Activated naive CD4-positive, alpha-beta T cell treated with anti-CD3 and anti-CD28 coated beads, Interleukin-2, amount 10 ng/mL, durations not matched to agents 7 days and 5 days (primary cell): ENCODE results near the gene CDRT15L2.
A peak's percentile ranks its signal among the peaks of the same experiment; 100 is the strongest.
"Not testable (repeated sequence)": the region's sequence is repeated elsewhere in the genome, so short reads cannot be mapped to it uniquely, and the experiment has no call there.

Experiments used
- CTCF ChIA-PET: fragments of 350-600 bp; sonication (Branson Sonifier 250); formaldehyde crosslinking; loops from one replicate; lab custom pipeline; 2021; ENCODE audit warnings: antibody characterized with exemption; lab: Charles Lee
- DNase-seq: peaks from one replicate; pipeline ENCODE4 v3.0.0-alpha.2; 2020
- H3K27ac Mint-ChIP-seq: one replicate; pipeline ENCODE4 v1.8.0; 2021; ENCODE audit warnings: mild to moderate bottlenecking, moderate library complexity, mixed read lengths
- H3K27me3 Mint-ChIP-seq: one replicate; pipeline ENCODE4 v1.8.0; 2021; ENCODE audit warnings: mild to moderate bottlenecking, mixed read lengths
- H3K36me3 Mint-ChIP-seq: one replicate; pipeline ENCODE4 v1.8.0; 2021; ENCODE audit warnings: mixed read lengths
- H3K4me1 Mint-ChIP-seq: one replicate; pipeline ENCODE4 v1.8.0; 2021; ENCODE audit warnings: mixed read lengths
- H3K4me3 Mint-ChIP-seq: one replicate; pipeline ENCODE4 v1.8.0; 2021; ENCODE audit warnings: mild to moderate bottlenecking, moderate library complexity, mixed read lengths
- H3K9me3 Mint-ChIP-seq: one replicate; pipeline ENCODE4 v1.8.0; 2021; ENCODE audit warnings: mixed read lengths

The CDRT15L2 gene

DNA sequence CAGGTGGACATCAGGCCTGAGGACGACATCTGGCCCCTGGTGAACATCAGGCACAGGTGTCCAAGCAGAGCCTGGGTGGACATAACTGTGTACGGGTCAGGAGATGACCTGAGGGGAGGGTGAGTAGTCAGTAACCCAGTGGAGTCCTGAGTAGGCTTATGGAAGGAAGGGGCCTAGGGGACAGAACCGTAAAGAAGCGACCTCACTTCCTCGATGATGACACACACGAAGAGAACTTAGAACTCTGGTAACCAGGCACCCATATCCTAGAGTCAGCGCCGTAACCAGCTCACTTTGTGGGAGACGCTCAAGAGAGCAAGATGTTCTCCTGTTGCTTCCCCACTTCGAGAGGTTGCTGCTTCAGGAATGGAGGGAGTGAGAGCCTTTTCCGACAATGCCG is at the start of gene CDRT15L2:
Gene CDRT15L2 (plus strand): TSS at position 301 of the 400 bp plus-strand sequence. CDS start 20 bp downstream, at position 321.
- H3K4me1 Mint-ChIP-seq, H3K4me3 Mint-ChIP-seq, H3K27me3 Mint-ChIP-seq, DNase-seq, H3K36me3 Mint-ChIP-seq, H3K9me3 Mint-ChIP-seq, H3K27ac Mint-ChIP-seq, CTCF ChIA-PET: not testable (repeated sequence)

DNA sequence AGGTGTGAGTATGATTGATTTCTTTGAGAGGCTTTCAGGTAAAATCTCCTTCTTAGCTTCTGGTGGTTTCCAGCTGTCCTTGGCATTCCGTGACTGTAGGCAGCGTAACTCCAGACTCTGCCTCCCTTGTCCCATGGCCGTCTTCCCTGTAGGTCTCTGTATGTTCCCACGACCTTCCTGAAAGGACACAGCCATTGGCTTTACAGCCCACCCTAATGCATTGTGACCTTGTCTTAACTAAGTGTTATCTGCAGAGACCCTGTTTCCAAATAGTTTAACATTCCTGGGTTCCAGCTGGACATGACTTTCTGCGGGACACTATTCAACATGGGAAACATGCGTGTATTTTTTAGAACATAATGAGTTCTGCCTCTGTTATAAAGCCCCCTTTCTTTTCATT is 49.4 kb upstream of the CDRT15L2 start:
- CTCF ChIA-PET, H3K27me3 Mint-ChIP-seq, DNase-seq, H3K9me3 Mint-ChIP-seq, H3K36me3 Mint-ChIP-seq, H3K27ac Mint-ChIP-seq: not testable (repeated sequence)
- peaks cover 11% of the 10 kb centered on the region for H3K4me1 Mint-ChIP-seq
- peak overlapping the region; percentile 74 for H3K4me3 Mint-ChIP-seq

GRCh38 chr17:20532544-20533090 is 46.9 kb upstream of the CDRT15L2 start:
- DNase-seq, H3K36me3 Mint-ChIP-seq, CTCF ChIA-PET, H3K9me3 Mint-ChIP-seq, H3K27me3 Mint-ChIP-seq, H3K27ac Mint-ChIP-seq: not testable (repeated sequence)
- Mint-ChIP-seq H3K4me1 (peaks cover 12% of the 10 kb centered on the region), H3K4me3 (peak overlapping the region; percentile 68)

- DNase-seq, H3K27me3 Mint-ChIP-seq, H3K36me3 Mint-ChIP-seq, H3K27ac Mint-ChIP-seq, CTCF ChIA-PET, H3K9me3 Mint-ChIP-seq: not testable (repeated sequence)
- H3K4me3 Mint-ChIP-seq = peak overlapping the region; percentile 68
- peaks cover 12% of the 10 kb centered on the region for H3K4me1 Mint-ChIP-seq
These were observed 46.3 kb upstream of the CDRT15L2 start for GRCh38 chr17:20533206-20533605.

- CTCF ChIA-PET, H3K9me3 Mint-ChIP-seq, H3K4me3 Mint-ChIP-seq, H3K27me3 Mint-ChIP-seq, H3K36me3 Mint-ChIP-seq, DNase-seq: not testable (repeated sequence)
- Mint-ChIP-seq H3K4me1 (peaks cover 12% of the 10 kb centered on the region), H3K27ac (peak overlapping the region; percentile 37)
These were observed 44.6 kb upstream of the CDRT15L2 start for GRCh38 chr17:20534711-20535550.

- CTCF ChIA-PET, H3K27ac Mint-ChIP-seq, H3K4me1 Mint-ChIP-seq, H3K4me3 Mint-ChIP-seq, DNase-seq, H3K9me3 Mint-ChIP-seq, H3K36me3 Mint-ChIP-seq, H3K27me3 Mint-ChIP-seq: not testable (repeated sequence)
These were observed 39.1 kb upstream of the CDRT15L2 start for GRCh38 chr17:20540414-20540813.

DNA sequence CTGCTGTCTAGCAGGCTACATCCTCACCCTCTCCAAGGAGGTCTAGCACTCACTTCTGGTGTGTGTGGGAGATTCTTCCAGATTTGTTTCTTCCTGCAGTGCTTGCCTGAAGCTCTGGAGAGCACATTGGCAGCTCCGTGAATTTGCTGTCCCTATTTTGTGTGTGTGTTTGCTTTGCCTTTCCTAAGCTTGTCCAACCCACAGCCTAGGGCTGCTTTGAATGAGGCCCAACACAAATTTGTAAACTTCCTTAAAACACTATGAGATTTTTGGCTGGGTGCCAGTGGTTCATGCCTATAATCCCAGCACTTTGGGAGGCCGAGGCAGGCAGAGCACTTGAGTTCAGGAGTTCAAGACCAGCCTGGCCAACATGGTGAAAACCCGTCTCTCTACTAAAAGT is 38.7 kb upstream of the CDRT15L2 start:
- H3K9me3 Mint-ChIP-seq, DNase-seq, H3K27ac Mint-ChIP-seq, CTCF ChIA-PET, H3K4me1 Mint-ChIP-seq, H3K27me3 Mint-ChIP-seq, H3K4me3 Mint-ChIP-seq, H3K36me3 Mint-ChIP-seq: not testable (repeated sequence)

DNA sequence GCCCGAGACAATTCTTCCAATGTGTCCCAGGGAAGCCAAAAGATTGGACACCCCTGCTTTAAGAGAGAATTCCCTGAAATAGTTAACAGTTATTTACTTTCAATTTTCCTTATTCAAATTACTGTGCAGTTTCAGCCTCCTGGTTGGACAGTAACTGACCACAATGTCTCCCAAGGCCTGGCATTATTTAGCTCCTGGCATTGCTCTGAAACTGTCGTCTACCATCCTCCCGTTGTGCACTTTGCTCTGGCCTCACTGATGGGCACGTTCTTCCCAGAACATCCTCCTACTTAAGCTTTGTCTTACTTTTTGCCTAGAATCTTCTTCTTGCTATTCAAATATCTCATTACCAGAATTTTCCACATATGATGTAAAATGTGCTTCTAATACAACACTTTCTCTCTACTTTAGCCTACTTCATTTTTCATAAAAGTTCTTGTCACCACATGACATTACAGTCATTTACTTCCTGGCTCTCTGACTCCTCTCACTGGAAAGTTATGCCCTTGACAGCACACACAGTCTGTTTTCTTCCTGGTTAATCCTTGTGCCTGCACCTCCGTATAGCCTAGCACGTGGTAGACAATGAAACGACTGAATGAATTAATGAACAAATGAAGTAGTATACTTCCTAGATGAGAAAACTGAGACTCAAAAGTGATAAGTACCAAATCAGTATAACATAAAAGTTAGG is 37.5 kb upstream of the CDRT15L2 start:
- H3K4me3 Mint-ChIP-seq, H3K9me3 Mint-ChIP-seq, H3K4me1 Mint-ChIP-seq, H3K36me3 Mint-ChIP-seq, DNase-seq, H3K27ac Mint-ChIP-seq, H3K27me3 Mint-ChIP-seq, CTCF ChIA-PET: not testable (repeated sequence)

- CTCF ChIA-PET, H3K36me3 Mint-ChIP-seq, DNase-seq, H3K4me1 Mint-ChIP-seq, H3K27ac Mint-ChIP-seq, H3K4me3 Mint-ChIP-seq, H3K9me3 Mint-ChIP-seq, H3K27me3 Mint-ChIP-seq: not testable (repeated sequence)
These were observed 31.6 kb upstream of the CDRT15L2 start for GRCh38 chr17:20547923-20548322.

DNA sequence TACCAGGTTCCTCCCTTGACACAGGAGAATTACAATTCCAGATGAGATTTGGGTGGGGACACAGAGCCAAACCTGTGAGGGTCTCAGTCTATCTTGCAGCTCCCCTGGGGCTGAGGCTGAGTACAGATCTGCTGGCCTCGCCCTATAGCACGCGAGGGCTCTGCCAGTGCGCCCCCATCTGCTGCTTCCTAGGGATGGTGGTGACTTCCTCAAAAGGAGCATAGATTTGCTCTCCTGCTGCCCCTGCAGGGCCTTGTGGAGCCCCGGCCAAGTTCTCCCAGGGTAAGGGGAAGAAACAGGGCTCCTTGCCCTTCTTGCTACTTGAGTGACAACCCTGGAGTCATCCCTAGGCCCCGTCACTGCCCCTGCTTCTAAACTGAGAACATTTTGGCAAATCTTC is 26.6 kb upstream of the CDRT15L2 start:
- H3K36me3 Mint-ChIP-seq, DNase-seq, H3K4me3 Mint-ChIP-seq, H3K27ac Mint-ChIP-seq, H3K9me3 Mint-ChIP-seq, CTCF ChIA-PET, H3K4me1 Mint-ChIP-seq, H3K27me3 Mint-ChIP-seq: not testable (repeated sequence)

- H3K36me3 Mint-ChIP-seq, H3K27me3 Mint-ChIP-seq, CTCF ChIA-PET, H3K9me3 Mint-ChIP-seq, DNase-seq, H3K27ac Mint-ChIP-seq, H3K4me3 Mint-ChIP-seq, H3K4me1 Mint-ChIP-seq: not testable (repeated sequence)
These were observed 24.8 kb upstream of the CDRT15L2 start for GRCh38 chr17:20554728-20555127.

DNA sequence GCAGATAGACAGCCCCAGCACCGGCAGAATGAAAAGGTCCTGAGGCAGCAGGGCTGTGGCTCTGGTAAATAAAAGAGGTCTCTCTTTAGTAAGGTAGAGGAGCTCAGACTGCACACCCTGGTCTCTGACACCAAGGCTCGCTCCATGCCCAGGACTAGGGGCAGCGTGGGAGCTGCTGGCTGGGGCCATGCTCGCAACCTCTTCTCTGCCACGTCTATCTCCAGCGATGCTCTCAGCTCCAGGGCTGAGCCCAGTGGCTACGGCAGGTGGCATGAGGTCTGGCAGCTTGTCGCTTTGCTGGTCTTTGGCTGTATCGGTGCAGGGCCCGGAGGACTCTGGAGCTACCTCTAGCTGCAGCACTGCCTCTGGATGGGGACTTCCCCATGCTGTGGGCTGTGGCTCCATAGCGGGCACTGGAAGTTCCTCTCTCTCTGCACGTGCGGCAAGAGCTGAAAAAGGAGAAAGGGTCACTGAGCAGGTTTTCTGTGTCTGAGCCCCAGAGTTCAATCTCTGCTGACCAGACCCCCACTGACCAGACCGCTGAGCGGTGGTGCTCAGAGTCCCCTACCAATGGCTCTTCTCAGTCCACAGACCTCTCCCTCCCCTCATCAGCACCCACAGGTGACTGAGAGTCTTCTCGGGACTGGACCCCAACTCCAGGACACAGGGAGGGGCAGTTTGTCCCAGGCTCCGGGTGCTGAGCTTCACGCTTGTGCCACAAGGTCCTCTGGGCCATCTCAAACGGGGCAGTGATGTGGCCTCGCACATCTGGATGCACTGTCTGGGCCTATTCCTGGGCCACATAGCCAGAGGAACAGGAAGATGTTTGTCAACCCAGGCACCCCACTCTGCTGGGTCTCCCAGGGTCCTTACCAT is 24.2 kb upstream of the CDRT15L2 start:
- H3K4me3 Mint-ChIP-seq, H3K36me3 Mint-ChIP-seq, CTCF ChIA-PET, H3K27ac Mint-ChIP-seq, H3K9me3 Mint-ChIP-seq, DNase-seq, H3K4me1 Mint-ChIP-seq: not testable (repeated sequence)
- H3K27me3 Mint-ChIP-seq = peaks cover 11% of the 10 kb centered on the region

GRCh38 chr17:20558096-20558495 is 21.4 kb upstream of the CDRT15L2 start:
- H3K36me3 Mint-ChIP-seq, H3K27ac Mint-ChIP-seq, H3K4me1 Mint-ChIP-seq, DNase-seq, H3K9me3 Mint-ChIP-seq, H3K4me3 Mint-ChIP-seq, CTCF ChIA-PET: not testable (repeated sequence)
- H3K27me3 Mint-ChIP-seq = peaks cover 16% of the 10 kb centered on the region

DNA sequence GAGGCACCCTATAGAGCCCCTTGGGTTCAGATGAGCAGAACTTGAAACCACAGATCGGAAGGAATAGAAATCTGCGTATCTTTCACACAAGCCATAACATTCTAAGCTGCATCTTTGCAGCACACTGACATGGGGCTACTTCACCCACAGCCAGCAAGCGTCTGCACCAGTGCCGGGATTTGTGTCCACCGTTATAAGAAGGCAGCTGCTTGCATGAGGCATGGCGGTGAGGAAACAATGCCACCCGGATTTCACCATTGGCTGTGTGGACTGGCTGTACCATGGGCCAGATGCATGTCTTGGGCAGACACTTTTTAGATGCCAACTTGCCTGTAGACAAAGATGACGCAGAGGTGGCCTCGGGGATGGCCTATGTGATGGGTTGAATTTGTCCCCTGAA is 20.5 kb upstream of the CDRT15L2 start:
- H3K27ac Mint-ChIP-seq, H3K4me1 Mint-ChIP-seq, CTCF ChIA-PET, H3K36me3 Mint-ChIP-seq, H3K4me3 Mint-ChIP-seq, H3K9me3 Mint-ChIP-seq, DNase-seq: not testable (repeated sequence)
- peaks cover 12% of the 10 kb centered on the region for H3K27me3 Mint-ChIP-seq
